Fibroblast of pulmonary artery (primary cell): ENCODE data around the gene SIL1.

Source experiments
- DNase-seq: peaks from one replicate; pipeline ENCODE4 v3.0.0-alpha.2; 2010; ENCODE audit warnings: low read depth
- H3K4me3 ChIP-seq: replicated peaks from 2 replicates; pipeline ENCODE4 v1.5.1; 2011; ENCODE audit warnings: low read depth, mild to moderate bottlenecking, control low read depth, low read length, moderate library complexity
- TF ChIP-seq, protein P1 (sequence below): IDR thresholded peaks from 2 replicates; pipeline ENCODE4 v1.5.1; 2011; ENCODE audit warnings: mild to moderate bottlenecking, control low read depth, low read length, inconsistent platforms; ENCODE audit errors: missing control alignments

The SIL1 gene

DNA sequence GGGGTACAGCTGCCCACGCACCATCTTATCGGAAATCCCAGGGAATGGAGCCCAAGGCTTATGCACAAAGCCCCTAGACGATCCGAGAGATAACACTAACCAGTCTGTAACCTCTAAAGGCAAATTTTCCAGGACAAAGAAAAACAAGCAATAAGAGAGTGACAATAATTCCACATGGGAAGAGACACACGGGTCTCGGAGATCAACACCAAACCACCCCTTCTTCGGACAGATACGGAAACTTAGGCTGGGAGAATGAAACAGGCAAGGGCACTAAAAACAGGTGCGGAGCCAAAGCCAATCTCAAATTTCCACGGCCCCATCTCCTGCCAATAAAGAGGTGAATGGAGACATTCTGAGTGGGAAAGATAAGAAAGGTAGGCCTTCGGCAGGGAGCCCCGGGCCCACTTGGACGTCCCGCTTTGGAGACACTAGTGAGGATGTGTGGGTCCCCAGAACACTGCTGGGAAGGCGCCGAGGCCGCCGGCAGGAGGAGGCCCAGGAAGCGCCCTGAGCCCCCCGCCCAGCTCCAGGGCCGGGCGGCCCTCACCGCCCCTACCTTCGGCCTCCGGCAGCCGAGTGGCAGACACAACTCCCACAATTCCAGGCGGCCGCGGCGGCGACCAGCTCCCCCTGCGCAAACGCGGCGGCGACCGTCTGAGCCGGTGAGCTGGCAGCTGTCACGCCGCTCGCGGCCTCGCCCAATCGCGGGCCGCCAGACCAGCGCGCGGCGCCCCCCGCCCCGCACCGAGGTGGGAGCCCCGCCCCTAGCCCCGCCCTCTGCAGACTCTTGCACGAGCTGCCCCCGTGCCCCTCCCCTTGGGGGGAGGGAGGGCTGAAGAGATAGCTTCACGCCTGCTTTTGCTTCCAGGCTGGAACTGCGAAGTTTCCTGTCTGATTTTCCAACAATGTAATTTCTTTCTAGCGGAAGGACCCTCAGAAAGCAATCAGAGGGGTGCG is at the start of gene SIL1:
TSS of gene SIL1 (minus strand) at position 659 of the 960 bp plus-strand sequence. CDS start 70,525 bp downstream, outside the sequence.
- peak within 1 kb of the TSS; percentile 66 for H3K4me3 ChIP-seq
- TF ChIP-seq, protein P1, sequence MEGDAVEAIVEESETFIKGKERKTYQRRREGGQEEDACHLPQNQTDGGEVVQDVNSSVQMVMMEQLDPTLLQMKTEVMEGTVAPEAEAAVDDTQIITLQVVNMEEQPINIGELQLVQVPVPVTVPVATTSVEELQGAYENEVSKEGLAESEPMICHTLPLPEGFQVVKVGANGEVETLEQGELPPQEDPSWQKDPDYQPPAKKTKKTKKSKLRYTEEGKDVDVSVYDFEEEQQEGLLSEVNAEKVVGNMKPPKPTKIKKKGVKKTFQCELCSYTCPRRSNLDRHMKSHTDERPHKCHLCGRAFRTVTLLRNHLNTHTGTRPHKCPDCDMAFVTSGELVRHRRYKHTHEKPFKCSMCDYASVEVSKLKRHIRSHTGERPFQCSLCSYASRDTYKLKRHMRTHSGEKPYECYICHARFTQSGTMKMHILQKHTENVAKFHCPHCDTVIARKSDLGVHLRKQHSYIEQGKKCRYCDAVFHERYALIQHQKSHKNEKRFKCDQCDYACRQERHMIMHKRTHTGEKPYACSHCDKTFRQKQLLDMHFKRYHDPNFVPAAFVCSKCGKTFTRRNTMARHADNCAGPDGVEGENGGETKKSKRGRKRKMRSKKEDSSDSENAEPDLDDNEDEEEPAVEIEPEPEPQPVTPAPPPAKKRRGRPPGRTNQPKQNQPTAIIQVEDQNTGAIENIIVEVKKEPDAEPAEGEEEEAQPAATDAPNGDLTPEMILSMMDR = no peak
- DNase-seq = peak; percentile 95

DNA sequence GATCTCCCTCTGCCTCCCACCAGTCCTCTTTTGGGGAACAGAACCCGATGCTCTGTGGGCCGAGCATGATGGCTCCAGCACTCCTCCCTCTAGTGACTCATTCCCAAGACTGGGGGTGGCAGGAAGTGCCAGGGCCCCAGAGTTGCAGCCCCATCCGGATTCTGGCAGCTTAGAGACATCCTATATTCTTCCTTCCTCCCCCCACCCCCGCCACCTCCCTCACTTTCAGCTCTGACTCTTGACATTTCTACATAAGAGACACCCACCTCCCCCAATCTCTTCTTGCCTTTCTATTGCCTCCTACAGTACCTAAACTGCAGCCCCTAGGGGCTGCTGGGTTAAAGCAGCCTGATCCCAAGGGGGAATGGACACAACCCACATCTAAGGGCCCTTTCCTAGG is 48.2 kb upstream of the SIL1 start:
- no peak overlapping the region for H3K4me3 ChIP-seq
- peak; percentile 57 for DNase-seq
- TF ChIP-seq, protein P1 = peak; percentile 5

DNA sequence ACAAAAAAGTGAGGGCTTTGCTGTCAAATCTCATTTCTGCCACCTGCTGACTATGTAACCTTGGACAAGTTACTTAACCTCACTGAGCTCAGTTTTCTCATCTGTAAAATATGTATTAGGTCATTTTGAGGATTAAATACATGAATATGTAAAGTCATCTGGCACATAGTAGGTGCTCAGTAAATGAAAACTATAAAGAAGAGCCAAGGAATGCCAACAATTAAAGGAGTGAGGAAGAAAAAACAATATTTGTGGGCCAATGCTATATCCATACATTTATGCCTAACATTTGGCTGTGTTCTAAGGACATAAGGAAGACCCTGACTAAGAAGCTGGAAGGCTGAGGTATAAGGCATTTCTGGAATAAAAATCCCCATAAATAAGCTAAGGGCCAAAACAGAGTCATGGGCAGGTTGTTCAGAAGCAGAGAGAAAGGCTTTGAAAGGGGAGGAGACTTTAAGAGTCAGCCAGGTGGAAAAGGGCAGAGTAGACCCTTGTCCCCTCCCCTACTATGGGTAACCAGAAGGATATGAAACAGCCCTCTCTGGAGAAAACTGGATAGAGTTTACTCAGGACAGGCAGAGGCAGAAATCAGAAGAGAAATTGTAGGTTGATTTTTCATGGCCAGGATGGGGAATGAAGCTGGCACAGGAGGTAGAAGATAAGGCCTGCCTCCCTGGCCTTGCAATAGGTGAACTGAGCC is 47.6 kb upstream of the SIL1 start:
- no peak for DNase-seq
- TF ChIP-seq, protein P1 = no peak
- H3K4me3 ChIP-seq = no peak overlapping the region

DNA sequence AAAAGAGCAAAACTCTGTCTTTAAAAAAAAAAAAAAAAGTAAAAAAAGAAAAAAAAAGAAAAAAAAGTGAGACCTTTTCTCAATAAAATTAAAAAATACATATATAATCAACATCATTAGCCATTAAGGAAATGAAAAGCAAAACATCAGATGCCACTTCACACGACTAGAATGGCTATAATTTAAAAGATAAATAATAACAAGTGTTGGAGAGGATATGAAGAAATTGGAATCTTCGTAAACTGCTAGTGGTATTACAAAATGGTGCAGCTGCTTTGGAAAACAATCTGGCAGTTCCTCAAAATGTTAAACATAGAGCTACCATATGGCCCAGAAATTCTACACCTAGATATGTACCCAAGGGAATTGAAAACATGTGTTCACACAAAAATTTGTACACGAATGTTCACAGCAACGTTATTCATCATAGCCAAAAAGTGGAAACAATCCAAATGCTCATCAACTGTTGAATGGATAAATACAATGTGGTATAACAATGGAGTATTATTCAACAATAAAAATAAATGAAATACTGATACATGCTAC is 45.3 kb upstream of the SIL1 start:
- DNase-seq = no peak
- TF ChIP-seq, protein P1 = no peak
- no peak overlapping the region for H3K4me3 ChIP-seq

DNA sequence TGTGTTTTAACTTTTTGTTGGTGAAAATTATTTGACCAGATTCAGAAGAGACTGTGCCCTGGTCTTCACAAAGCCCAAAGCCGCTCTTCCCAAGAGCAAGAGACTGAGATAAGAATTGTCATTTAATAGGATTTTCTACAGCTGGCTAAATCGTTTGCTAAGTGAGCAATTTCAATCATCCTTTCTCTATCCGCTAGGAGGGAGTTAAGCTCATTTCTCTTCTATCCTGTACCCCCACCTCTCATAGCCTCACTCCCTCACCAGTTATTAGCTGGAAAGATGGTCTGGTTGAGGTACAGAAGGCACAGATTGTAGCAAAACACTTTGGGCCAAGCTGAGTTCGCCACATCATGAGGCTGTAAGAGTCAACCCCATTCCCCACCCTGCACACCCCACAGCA is 43.0 kb upstream of the SIL1 start:
- TF ChIP-seq, protein P1 = no peak
- no peak for DNase-seq
- H3K4me3 ChIP-seq = no peak overlapping the region

DNA sequence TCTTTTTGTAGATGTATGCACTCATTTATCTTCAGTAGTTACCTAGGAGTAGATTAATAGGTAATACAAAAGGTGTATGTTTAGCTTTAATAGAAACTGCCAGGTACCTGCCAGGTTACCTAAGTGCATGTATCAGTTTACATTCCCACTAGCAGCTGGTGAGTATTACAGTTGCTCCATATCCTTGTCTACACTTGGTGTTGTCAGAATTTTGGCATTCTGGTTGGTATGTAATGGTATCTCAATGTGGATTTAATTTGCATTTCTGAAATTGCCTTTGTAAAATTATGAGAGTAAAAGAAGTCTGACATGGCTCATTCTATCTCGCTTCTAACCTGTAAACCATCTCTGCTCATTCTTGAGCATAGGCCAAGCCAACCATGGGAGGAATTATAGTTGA is 38.3 kb upstream of the SIL1 start:
- TF ChIP-seq, protein P1 = no peak
- H3K4me3 ChIP-seq = no peak overlapping the region
- DNase-seq = no peak
